BLaER1 (cell line): ENCODE results near the gene TMEM191C.
"Not testable (repeated sequence)": the region's sequence is repeated elsewhere in the genome, so short reads cannot be mapped to it uniquely, and the experiment has no call there.

ENCODE experiments used
- H3K27ac ChIP-seq: shearing (Covaris generic); formaldehyde crosslinking; 2 replicates; pipeline ENCODE4 v1.8.1; 2022
- H3K27me3 ChIP-seq: shearing (Covaris generic); formaldehyde crosslinking; 2 replicates; pipeline ENCODE4 v1.8.1; 2022
- H3K36me3 ChIP-seq: shearing (Covaris generic); formaldehyde crosslinking; 2 replicates; pipeline ENCODE4 v1.8.1; 2022
- H3K4me1 ChIP-seq: shearing (Covaris generic); formaldehyde crosslinking; 2 replicates; pipeline ENCODE4 v1.8.1; 2022
- H3K4me2 ChIP-seq: shearing (Covaris generic); formaldehyde crosslinking; 2 replicates; pipeline ENCODE4 v1.8.1; 2022
- H3K4me3 ChIP-seq: shearing (Covaris generic); formaldehyde crosslinking; 2 replicates; pipeline ENCODE4 v1.8.1; 2022
- H3K9ac ChIP-seq: shearing (Covaris generic); formaldehyde crosslinking; 2 replicates; pipeline ENCODE4 v1.8.1; 2022
- H3K9me3 ChIP-seq: shearing (Covaris generic); formaldehyde crosslinking; 2 replicates; pipeline ENCODE4 v1.8.1; 2022
- H4K20me1 ChIP-seq: shearing (Covaris generic); formaldehyde crosslinking; 2 replicates; pipeline ENCODE4 v1.8.1; 2022

Gene TMEM191C

DNA sequence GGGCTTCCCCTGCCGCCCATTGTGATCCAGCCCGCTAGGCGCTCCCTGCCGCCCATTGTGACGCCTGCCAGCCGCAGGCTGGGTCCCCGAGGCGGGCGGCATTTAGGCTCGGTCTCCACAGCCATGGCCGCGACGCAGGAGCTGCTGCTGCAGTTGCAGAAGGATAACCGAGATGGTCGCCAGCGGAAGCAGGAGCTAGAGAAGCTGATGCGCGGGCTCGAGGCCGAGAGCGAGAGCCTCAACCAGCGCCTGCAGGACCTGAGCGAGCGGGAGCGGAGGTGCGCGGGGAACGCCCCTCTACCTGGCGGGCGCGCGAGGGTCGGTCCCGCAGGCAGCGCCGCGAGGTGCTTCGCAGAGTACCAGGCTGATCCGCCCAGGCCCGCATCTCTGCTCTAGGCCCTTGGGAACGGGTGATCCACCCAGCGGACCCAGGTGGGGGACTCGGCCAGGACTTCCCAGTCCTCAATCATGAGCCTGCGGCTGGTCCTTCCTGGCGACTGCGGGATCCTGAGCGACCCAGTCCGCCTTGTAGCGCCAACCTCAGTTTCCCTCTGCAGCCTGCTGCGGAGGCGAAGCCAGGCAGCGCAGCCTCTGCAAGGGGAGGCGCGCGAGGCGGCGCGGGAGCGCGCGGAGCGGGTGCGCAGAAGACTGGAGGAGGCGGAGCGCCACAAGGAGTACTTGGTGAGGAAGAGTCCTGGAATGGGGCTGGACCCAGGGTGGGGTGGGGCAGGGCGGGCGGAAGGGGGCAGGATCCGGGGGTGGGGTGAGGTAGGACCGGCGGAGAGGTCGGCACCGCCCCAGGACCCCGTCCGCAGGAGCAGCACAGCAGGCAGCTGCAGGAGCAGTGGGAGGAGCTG lies at the start of gene TMEM191C:
TSS of gene TMEM191C (plus strand) at position 51 of the 857 bp plus-strand sequence. CDS start at position 124, 73 bp downstream.
- not testable (repeated sequence) for H3K4me2 ChIP-seq, H3K9ac ChIP-seq, H3K27ac ChIP-seq, H3K27me3 ChIP-seq, H3K9me3 ChIP-seq, H3K4me1 ChIP-seq, H4K20me1 ChIP-seq, H3K36me3 ChIP-seq, H3K4me3 ChIP-seq

DNA sequence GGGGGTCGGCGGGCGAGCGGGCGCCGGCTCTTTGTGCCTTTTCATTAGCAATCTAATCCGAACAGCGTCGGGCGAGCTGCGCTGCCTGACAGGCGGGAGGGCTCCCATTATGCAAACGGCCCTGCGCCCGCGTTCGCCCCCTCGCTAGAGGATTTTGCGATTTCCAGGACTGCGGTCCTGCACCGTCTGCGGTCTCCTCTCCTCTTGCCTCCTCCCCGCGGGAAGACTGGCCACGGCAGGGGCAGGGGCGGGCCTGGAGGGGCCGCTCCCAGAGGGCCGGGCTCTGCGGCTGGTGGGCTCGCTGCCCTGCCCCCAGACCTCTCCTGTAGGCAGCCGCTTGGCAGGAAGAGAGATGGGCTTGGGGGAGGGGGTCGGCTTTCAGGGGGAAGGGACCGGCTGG lies 49.3 kb upstream of the TMEM191C start:
- H4K20me1 ChIP-seq, H3K4me1 ChIP-seq, H3K36me3 ChIP-seq, H3K4me2 ChIP-seq, H3K9me3 ChIP-seq, H3K27ac ChIP-seq, H3K27me3 ChIP-seq: not testable (repeated sequence)
- Histone ChIP-seq H3K4me3 (peak overlapping the region; percentile 65), H3K9ac (peak overlapping the region; percentile 77; the same call in 1 of the 2 replicates)

DNA sequence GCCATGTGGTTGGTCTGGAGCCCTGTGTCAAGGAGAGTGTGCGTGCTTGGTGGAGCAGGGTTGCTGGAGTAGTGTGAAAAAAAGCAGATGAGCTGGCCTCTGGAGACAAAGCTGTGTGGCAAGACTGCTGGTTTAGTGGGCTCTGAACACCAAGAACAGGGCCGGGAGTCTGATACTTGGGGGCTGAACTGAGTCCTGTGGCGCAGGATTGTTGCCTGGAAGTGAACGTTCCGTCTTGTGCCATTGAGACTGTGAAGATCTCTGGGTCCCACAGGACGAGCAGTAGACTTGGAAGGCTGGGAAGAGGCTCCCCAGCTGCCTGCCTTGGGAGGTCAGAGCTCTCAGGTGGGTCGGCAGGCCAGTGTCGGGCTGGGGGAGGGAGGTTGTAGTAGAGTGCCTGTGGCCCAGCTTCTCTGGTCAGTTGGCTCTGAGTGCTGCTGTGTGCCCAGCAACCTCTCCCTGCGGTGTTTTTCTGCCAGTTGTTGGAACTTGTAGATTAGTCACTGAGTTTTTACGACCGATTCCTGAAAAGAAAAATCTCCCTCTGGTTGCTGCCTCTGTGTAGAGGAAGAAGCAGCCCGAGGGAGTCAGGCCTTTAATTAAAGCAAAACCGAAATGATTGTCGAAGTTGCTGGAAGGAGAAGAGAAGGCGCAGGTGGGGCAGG lies 48.1 kb upstream of the TMEM191C start:
- not testable (repeated sequence) for H3K27ac ChIP-seq

DNA sequence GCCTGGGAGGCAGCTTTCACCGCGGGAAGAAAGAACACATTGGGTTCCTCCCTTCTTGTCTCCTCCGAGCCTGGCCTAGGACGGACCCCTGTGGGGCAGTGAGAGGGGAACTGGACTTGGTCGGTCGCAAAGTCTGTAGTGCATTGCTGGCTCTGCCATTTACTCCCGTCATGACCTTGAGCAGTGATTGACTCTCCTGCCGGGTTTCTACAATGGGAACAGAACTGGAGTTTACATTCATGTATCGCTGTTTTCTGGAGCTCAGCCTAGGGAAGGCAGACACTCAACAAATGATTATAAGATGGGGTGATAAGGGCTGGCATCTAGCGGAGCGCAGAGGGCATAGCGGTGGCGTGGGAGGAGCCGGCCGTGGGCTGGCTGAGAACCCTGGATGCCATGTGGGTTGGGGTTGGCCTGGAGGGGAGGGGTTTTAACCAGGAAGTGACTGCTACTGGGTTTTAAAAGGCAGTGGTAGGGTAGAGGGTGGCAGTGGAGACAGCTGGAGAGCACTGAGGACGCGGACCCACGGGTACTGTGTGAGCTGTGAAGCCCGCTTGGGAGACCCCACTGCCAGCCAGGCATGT lies 46.9 kb upstream of the TMEM191C start:
- not testable (repeated sequence) for H3K4me3 ChIP-seq, H4K20me1 ChIP-seq, H3K36me3 ChIP-seq, H3K27me3 ChIP-seq, H3K9ac ChIP-seq, H3K27ac ChIP-seq, H3K4me1 ChIP-seq, H3K9me3 ChIP-seq
- H3K4me2 ChIP-seq: peak overlapping the region; percentile 59; the same call in 1 of the 2 replicates

More for the DNA sequence above, 48.1 kb upstream of the TMEM191C start:
- not testable (repeated sequence) for H4K20me1 ChIP-seq, H3K27me3 ChIP-seq, H3K4me1 ChIP-seq, H3K9ac ChIP-seq, H3K4me3 ChIP-seq, H3K36me3 ChIP-seq, H3K9me3 ChIP-seq
- peak overlapping the region; percentile 69 for H3K4me2 ChIP-seq

DNA sequence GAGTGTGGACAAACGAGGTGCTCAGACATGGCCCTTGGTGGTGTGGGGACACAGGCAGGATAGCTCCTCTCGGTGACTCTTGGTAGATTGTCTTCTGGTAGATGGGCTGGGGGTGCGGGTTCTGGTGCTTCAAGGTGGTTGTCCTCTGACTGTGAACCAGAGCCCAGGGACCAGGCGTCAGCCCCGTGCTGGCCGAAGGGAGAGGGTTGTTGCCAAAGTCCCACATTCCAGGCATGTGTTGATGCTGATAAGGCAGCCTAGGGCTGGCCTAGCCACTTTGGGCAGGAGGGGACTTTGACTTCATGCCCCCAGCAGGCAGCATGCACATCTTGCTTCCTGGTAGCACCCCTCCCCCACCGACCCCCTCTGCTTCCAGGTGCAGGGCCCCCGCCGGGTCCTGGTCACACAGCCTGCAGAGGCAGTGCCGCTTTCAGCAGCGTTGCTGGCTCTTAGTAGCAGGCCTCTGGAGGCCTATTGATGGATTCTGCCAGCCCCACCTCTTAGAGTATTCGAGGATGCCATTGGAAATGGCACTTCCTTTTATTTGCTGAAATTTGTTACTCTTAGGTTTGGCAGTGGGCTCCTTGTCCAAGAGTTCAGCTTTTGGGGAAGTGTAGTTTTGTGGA lies 43.0 kb upstream of the TMEM191C start:
- H4K20me1 ChIP-seq, H3K36me3 ChIP-seq, H3K4me1 ChIP-seq, H3K4me2 ChIP-seq, H3K27me3 ChIP-seq, H3K9ac ChIP-seq, H3K27ac ChIP-seq, H3K4me3 ChIP-seq, H3K9me3 ChIP-seq: not testable (repeated sequence)

DNA sequence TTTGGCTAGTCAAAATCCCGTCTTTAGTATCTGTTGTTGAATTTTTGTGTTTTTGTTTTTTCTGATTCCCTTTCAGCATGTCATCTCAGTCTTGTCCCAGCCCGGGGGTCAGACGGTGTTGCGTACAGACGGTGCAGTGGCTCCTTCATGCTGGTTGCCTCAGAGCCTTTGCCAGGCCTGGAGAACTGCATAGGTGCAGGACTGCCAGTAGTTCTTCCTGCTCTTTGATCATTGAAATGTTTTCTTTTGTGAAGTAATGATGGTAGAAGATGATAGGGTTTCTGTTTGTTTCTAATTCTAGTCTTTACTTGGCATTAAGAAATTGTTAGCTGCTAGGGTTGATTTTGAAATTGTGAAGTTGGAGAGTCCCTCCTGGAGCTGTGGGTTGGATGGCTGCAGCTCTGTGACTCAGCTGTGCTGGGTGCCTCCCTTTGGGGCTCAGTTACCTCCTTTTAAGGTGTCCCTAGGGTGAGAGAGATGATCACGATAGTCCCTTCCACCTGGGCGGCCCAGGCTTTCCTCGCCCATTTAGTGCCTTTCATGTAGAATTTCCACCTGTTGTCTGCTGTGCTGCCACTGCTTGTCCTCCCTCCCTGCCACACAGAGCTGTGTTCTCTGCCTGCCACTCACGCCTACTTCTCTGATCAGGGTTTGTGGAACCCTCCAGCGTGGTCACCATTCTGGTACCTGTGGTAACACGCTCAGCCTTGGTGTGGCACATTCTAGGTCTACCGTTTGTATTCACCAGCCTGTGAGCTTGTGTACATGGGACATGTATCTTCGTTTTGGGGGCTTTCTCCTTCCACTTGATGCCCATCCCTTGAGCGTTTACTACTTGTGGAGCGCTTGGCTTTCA lies 32.6 kb upstream of the TMEM191C start:
- H3K27me3 ChIP-seq, H3K27ac ChIP-seq, H3K4me3 ChIP-seq, H3K9me3 ChIP-seq, H3K9ac ChIP-seq, H3K4me2 ChIP-seq, H3K4me1 ChIP-seq, H4K20me1 ChIP-seq, H3K36me3 ChIP-seq: not testable (repeated sequence)

DNA sequence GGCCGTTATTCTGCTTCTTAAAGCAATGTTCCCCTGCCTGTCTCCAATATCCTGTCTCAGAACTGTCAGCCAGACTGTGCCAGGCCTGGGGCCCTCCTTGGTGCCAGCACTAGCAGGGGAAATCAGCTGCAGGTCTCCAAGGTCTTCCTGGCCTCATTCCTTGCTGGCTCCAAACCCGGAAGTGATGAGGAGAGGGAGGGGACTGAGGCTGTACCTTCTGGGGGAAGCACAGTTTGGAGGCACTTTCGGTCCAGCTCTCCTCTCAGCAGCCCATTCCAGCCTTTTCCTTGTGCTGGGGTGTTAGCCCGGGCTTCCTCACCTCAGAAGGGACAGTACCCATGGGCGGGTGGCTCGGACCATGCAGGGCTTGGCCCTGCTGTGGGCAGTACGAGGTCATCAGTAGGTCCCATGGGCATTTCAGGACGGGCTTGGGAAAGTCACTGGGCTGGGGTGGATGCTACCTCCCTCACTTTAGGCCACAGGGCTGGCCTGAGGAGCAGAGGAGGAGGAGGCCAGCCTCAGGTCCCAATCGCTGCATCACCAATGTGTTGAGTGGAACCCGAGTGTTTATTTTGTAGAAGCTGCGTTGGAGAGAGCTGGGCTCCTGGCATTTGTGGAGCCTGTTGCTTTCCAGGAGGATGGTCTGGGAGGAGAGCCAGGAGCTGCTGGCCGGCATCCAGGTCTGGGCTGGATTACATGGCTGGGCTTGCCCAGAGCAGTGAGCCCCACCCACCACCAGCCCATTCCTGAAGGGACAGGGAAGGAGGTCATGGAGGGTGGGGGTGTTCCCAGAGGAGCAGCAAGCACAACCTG lies 31.0 kb upstream of the TMEM191C start:
- H3K4me2 ChIP-seq, H3K9me3 ChIP-seq, H3K36me3 ChIP-seq, H4K20me1 ChIP-seq, H3K27me3 ChIP-seq, H3K9ac ChIP-seq, H3K4me1 ChIP-seq, H3K27ac ChIP-seq, H3K4me3 ChIP-seq: not testable (repeated sequence)

DNA sequence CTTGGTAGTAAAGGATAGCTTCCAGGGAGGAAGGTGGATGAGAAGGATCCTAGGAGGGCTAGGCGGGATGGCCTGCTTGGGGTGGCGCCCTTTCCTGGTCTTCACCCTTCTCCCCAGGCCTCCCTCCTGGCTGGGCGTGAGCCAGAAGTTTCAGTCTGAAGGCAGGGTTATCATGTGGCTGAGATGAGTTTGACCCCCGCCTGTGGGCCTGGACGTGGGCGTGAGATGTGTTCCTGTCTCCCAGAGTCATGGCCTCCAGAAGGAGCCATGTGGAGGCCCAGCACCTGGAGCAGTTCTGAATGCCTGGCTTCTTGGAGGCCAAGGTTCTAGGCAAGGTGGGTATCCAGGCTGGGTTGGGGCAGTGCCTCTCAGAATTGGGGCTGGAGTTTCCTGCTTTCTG lies 29.2 kb upstream of the TMEM191C start:
- not testable (repeated sequence) for H3K27ac ChIP-seq, H3K36me3 ChIP-seq, H3K27me3 ChIP-seq, H3K9me3 ChIP-seq, H3K4me2 ChIP-seq, H4K20me1 ChIP-seq, H3K4me3 ChIP-seq, H3K9ac ChIP-seq
- peaks cover 13% of the 10 kb centered on the region for H3K4me1 ChIP-seq

DNA sequence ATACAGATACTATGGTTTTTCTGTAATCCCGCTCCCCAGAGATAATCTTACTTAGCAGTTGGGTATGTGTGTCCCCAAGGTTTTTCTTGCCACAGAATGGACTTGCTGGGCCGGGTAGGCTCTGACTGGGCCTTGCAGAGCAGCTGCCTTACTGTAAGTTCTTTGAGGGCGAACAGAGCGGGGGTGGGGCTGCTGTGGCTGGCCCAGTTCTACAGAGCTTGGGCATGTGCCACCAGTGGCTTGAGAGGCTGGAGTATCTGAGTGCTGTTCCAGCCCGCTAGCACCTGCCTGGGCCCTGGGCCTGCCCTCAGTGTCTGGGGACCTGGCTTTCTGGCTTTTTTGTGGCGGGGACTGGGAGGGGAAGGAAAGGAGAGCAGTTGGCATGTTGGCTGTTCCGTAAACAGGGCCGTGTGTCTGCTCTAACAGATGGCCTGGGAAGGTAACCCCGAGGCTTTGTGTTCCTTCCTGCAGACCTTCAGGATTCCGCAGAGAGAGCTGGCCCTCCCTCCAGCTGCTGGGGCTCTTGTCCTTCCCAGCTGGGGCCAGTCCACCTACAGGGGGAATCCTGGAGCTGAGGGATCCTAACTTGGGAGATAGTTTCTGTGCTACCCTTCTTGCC lies 27.1 kb upstream of the TMEM191C start:
- H3K27ac ChIP-seq, H3K9me3 ChIP-seq, H3K9ac ChIP-seq, H3K27me3 ChIP-seq, H3K4me2 ChIP-seq, H3K4me3 ChIP-seq: not testable (repeated sequence)
- H4K20me1 ChIP-seq: peaks cover 20% of the 10 kb centered on the region
- H3K36me3 ChIP-seq: peaks cover 23% of the 10 kb centered on the region
- H3K4me1 ChIP-seq: peaks cover 34% of the 10 kb centered on the region

DNA sequence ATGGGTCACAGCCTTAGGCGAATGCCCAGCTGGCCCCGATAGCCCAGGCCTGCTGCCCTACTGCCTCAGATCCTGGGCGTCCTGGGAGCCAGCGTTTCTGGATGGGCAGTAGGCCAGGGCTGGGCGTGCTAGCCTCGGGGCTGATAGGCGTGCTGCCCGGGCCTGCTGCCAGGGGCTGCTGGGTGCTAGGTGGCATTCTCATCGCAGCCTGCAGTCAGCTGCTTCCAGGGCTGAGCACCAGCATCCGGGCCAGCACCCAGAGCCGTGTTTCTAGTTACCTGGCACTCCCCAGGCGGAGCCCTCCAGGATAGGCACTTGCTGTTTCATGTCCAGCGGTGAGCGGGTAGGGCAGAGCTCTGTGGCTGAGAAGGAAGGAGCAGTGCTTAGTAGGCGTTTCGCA lies 26.5 kb upstream of the TMEM191C start:
- H3K9ac ChIP-seq, H3K9me3 ChIP-seq, H3K27ac ChIP-seq, H3K4me3 ChIP-seq, H3K27me3 ChIP-seq, H3K4me2 ChIP-seq: not testable (repeated sequence)
- Histone ChIP-seq H3K4me1 (peaks cover 39% of the 10 kb centered on the region), H4K20me1 (peaks cover 25% of the 10 kb centered on the region), H3K36me3 (peaks cover 28% of the 10 kb centered on the region)

DNA sequence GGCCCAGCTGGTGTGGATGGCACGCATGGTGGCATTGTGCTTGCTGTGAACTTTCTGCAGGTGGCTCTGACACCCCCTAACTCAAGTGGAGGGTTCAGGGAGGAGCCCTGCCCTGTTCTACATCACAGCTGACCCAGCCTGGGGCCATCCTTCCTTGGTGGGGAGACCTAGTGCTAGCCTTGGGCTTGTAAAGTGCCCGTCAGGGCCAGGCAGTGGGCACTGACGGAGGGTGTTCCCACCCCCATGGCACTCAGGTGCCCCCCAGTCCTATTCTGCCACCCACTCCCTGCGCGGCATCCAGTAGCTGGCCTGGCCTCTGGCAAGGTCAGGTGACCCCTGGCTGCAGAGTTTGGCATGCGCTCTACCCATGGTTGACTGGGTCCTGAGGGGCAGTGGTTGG lies 26.0 kb upstream of the TMEM191C start:
- H3K27me3 ChIP-seq, H3K9me3 ChIP-seq, H3K4me3 ChIP-seq, H3K9ac ChIP-seq, H3K27ac ChIP-seq: not testable (repeated sequence)
- peaks cover 44% of the 10 kb centered on the region for H3K4me1 ChIP-seq
- H4K20me1 ChIP-seq: peaks cover 30% of the 10 kb centered on the region
- peak overlapping the region; percentile 39; the same call in 1 of the 2 replicates for H3K4me2 ChIP-seq
- H3K36me3 ChIP-seq: peaks cover 33% of the 10 kb centered on the region

DNA sequence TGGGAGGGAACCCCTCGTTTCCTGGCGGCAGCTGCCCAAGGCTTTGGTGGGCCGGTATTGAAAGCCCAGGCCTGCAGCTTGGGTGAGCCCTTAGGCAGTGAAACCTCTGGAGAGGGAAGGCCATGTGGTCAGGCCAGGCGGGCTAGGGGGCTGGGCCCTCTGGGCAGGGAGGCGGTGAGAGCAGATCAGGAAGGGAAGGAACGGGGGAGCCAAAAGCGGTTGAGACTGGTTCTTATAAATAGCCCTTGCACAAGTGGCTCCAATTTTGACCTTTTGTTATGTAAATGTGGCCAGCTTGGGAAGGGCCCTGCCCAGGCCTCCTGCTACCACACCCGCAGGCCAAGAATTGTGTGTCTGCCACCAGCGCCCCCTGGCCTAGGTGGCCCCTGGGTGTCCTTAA lies 25.1 kb upstream of the TMEM191C start:
- peaks cover 40% of the 10 kb centered on the region for H4K20me1 ChIP-seq
- H3K36me3 ChIP-seq: peaks cover 42% of the 10 kb centered on the region
- H3K4me1 ChIP-seq: peaks cover 54% of the 10 kb centered on the region
- H3K4me3 ChIP-seq, H3K9ac ChIP-seq, H3K27ac ChIP-seq, H3K4me2 ChIP-seq, H3K9me3 ChIP-seq, H3K27me3 ChIP-seq: not testable (repeated sequence)
